Esophagus muscularis mucosa (tissue), 2 donors: ENCODE results near the gene TSR1.

Experiments used
- POLR2A ChIP-seq: fragments of 450-650 bp; IDR thresholded peaks from one replicate; pipeline ENCODE4 v1.6.1; 2017; ENCODE audit warnings: antibody characterized with exemption, moderate library complexity, mild to moderate bottlenecking, low read depth
- POLR2AphosphoS5 ChIP-seq, 2 donors: sonication (generic); formaldehyde crosslinking; IDR thresholded peaks; one replicate each; pipeline ENCODE4 v1.6.1; 2017; ENCODE audit warnings: antibody characterized with exemption in 2 of 2

DNA sequence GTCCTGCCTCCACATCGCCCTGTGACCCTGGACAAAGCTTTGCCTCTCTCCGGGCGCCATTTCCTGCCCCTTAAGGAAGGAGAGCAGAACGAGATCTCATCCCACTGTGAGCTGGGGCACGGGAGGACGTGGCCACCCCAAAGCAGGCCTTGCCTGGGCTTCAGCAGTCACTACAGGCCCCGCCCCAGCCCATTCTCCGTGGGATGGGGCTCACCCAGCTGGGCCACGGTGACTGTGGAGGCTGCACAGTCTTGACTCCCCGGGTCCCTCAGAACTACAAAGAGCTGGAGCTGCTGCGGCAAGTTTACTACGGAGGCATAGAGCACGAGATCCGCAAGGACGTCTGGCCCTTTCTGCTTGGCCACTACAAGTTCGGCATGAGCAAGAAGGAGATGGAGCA lies 36.4 kb upstream of the TSR1 start:
- no peak for TF ChIP-seq POLR2AphosphoS5 (IDR thresholded peaks at IDR 0.05)
- TF ChIP-seq POLR2A = no peak
